Activated effector memory CD4-positive, alpha-beta T cell treated with anti-CD3 and anti-CD28 coated beads, Interleukin-2, amount 50 U/mL, for 16 hours (primary cell): ENCODE data around the gene NR5A2.
A peak's percentile ranks its signal among the peaks of the same experiment; 100 is the strongest.

ENCODE experiments used
- DNase-seq: peaks from one replicate; pipeline ENCODE4 v3.0.0-alpha.2; 2020

NR5A2 gene

GRCh38 chr1:200211157-200211556, 183.6 kb downstream of the NR5A2 start:
- no peak for DNase-seq

- DNase-seq: no peak
These were observed 185.9 kb downstream of the NR5A2 start for GRCh38 chr1:200213392-200213791.

- no peak for DNase-seq
These were observed 186.4 kb downstream of the NR5A2 start for GRCh38 chr1:200213921-200214320.

- DNase-seq: no peak
These were observed 187.8 kb downstream of the NR5A2 start for GRCh38 chr1:200215350-200215749.

GRCh38 chr1:200217703-200218102, 190.2 kb downstream of the NR5A2 start:
- no peak for DNase-seq

- no peak for DNase-seq
These were observed 194.2 kb downstream of the NR5A2 start for GRCh38 chr1:200221614-200222282.

GRCh38 chr1:200223207-200223606, 195.7 kb downstream of the NR5A2 start:
- no peak for DNase-seq

GRCh38 chr1:200223613-200224012, 196.1 kb downstream of the NR5A2 start:
- DNase-seq: no peak

GRCh38 chr1:200224315-200224714, 196.8 kb downstream of the NR5A2 start:
- DNase-seq: no peak

GRCh38 chr1:200226268-200226968, 198.9 kb downstream of the NR5A2 start:
- DNase-seq: peak; percentile 68

GRCh38 chr1:200226969-200227303, 199.4 kb downstream of the NR5A2 start:
- no peak for DNase-seq
